ENCODE measurements around the gene ARMH4.

ARMH4 gene

GRCh38 chr14:58151133-58152013 lies 640 bp downstream of the ARMH4 start:
- peak; percentile 44 for DNase-seq
- Histone ChIP-seq H3K27ac (ENCODE audit: low read length, poor library complexity, severe bottlenecking) (peak overlapping the region; percentile 10), H4K91ac (ENCODE audit: low read length) (peak overlapping the region; percentile 70), H3K79me1 (replicated peaks; ENCODE audit: low read length, poor library complexity, severe bottlenecking) (peaks cover 16% of the 10 kb centered on the region), H3K23ac (ENCODE audit: low read length in 2 of 2) (peak overlapping the region in 1 of 2 experiments; percentile 94), H3K14ac (ENCODE audit: low read length in 2 of 2) (peak overlapping the region in 1 of 2 experiments; percentile 88), H4K8ac (ENCODE audit: low read length) (peak overlapping the region; percentile 67), H2AK5ac (ENCODE audit: low read length, severe bottlenecking) (no peak overlapping the region), H2BK12ac (ENCODE audit: low read length in 2 of 2) (peak overlapping the region in 1 of 2 experiments; percentile 25), H3K4me2 (ENCODE audit: low read length, poor library complexity, severe bottlenecking) (peak overlapping the region; percentile 81), H3K36me3 (ENCODE audit: control insufficient read depth in 1 of 2, insufficient read depth in 2 of 2, low read depth in 1 of 2, low read length in 2 of 2) (no peaks in the 10 kb centered on the region), H2BK15ac (ENCODE audit: low read depth, poor library complexity, severe bottlenecking) (peak overlapping the region; percentile 20), H3K18ac (ENCODE audit: low read depth in 1 of 2, low read length in 2 of 2) (peak overlapping the region in 1 of 2 experiments; percentile 91), H3K4ac (ENCODE audit: low read depth in 1 of 2, low read length in 2 of 2) (peak overlapping the region in 1 of 2 experiments; percentile 61), H3K4me1 (ENCODE audit: control insufficient read depth, insufficient read depth, low read depth, low read length) (peaks cover 4% of the 10 kb centered on the region), H3K27me3 (ENCODE audit: control insufficient read depth in 1 of 2, insufficient read depth in 1 of 2, low read length in 2 of 2) (peaks cover 0 to 13% of the 10 kb centered on the region in 2 experiments), H3K9me3 (ENCODE audit: control insufficient read depth, low read length) (no peaks in the 10 kb centered on the region), H2BK120ac (ENCODE audit: low read depth, low read length) (no peak overlapping the region), H3K4me3 (ENCODE audit: insufficient read depth in 1 of 2, low read depth in 1 of 2, low read length in 2 of 2) (peak overlapping the region; percentile 83 to 98), H3K9ac (ENCODE audit: low read length) (peak overlapping the region; percentile 81), H2AFZ (ENCODE audit: low read depth, low read length) (peak overlapping the region; percentile 96), H2BK5ac (ENCODE audit: low read depth, low read length, poor library complexity, severe bottlenecking) (peak overlapping the region; percentile 76)
- WGBS = 2% methylated on average over 54 of the region's 56 CpGs

DNA sequence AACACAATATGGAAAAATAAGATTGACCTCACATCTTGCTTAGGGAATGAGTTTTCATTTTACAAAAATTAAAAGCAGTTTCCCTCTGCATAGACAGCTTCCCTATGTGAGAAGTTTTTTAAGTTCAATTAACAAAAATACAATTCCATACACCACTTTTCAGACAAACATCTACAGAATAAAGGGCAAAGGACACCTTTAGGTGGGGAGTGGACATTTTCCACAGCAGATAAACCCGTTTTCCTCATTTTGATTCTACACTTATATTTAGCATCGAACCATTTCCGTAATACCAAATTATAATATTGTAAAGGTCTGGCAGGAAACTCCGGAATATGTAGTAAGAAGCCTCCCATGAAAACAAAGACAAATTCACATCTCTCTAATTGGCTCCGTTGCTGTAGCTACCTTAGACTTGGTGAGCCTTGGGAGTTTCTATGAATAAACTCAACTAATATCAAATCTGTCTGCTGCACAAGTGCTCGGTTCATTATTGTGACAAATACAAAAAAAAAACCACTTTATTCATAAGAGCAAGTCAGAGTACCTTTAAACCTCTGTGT lies 1.7 kb downstream of the ARMH4 start:
- Histone ChIP-seq H3K4me3 (ENCODE audit: insufficient read depth in 1 of 2, low read depth in 1 of 2, low read length in 2 of 2) (no peak overlapping the region), H2BK5ac (ENCODE audit: low read depth, low read length, poor library complexity, severe bottlenecking) (no peak overlapping the region)

GRCh38 chr14:58149196-58149595 lies 2.8 kb downstream of the ARMH4 start:
- H3K14ac ChIP-seq (ENCODE audit: low read length in 2 of 2) = no peak overlapping the region
- no peak overlapping the region for H3K23ac ChIP-seq (ENCODE audit: low read length in 2 of 2)
- no peak overlapping the region for H2AFZ ChIP-seq (ENCODE audit: low read depth, low read length)
- no peak overlapping the region for H2BK5ac ChIP-seq (ENCODE audit: low read depth, low read length, poor library complexity, severe bottlenecking)
- no CpG with 5 or more reads among the region's 1 CpG for WGBS
- H2BK120ac ChIP-seq (ENCODE audit: low read depth, low read length) = no peak overlapping the region
- H3K79me1 ChIP-seq (replicated peaks; ENCODE audit: low read length, poor library complexity, severe bottlenecking) = peaks cover 16% of the 10 kb centered on the region
- no peak overlapping the region for H3K27ac ChIP-seq (ENCODE audit: low read length, poor library complexity, severe bottlenecking)
- H2BK12ac ChIP-seq (ENCODE audit: low read length in 2 of 2) = no peak overlapping the region
- no peaks in the 10 kb centered on the region for H3K9me3 ChIP-seq (ENCODE audit: control insufficient read depth, low read length)
- H3K36me3 ChIP-seq (ENCODE audit: control insufficient read depth in 1 of 2, insufficient read depth in 2 of 2, low read depth in 1 of 2, low read length in 2 of 2) = no peaks in the 10 kb centered on the region
- H3K9ac ChIP-seq (ENCODE audit: low read length) = no peak overlapping the region
- DNase-seq = no peak
- H3K4ac ChIP-seq (ENCODE audit: low read depth in 1 of 2, low read length in 2 of 2) = no peak overlapping the region
- H3K18ac ChIP-seq (ENCODE audit: low read depth in 1 of 2, low read length in 2 of 2) = no peak overlapping the region
- no peak overlapping the region for H4K91ac ChIP-seq (ENCODE audit: low read length)
- peaks cover 0 to 13% of the 10 kb centered on the region in 2 experiments for H3K27me3 ChIP-seq (ENCODE audit: control insufficient read depth in 1 of 2, insufficient read depth in 1 of 2, low read length in 2 of 2)
- H3K4me3 ChIP-seq (ENCODE audit: insufficient read depth in 1 of 2, low read depth in 1 of 2, low read length in 2 of 2) = no peak overlapping the region
- no peak overlapping the region for H3K4me2 ChIP-seq (ENCODE audit: low read length, poor library complexity, severe bottlenecking)
- no peak overlapping the region for H4K8ac ChIP-seq (ENCODE audit: low read length)
- no peak overlapping the region for H2AK5ac ChIP-seq (ENCODE audit: low read length, severe bottlenecking)
- H2BK15ac ChIP-seq (ENCODE audit: low read depth, poor library complexity, severe bottlenecking) = no peak overlapping the region
- peaks cover 4% of the 10 kb centered on the region for H3K4me1 ChIP-seq (ENCODE audit: control insufficient read depth, insufficient read depth, low read depth, low read length)

More for the DNA sequence above, 1.7 kb downstream of the ARMH4 start:
- Histone ChIP-seq H2AFZ (ENCODE audit: low read depth, low read length) (no peak overlapping the region), H3K23ac (ENCODE audit: low read length in 2 of 2) (no peak overlapping the region), H3K27me3 (ENCODE audit: control insufficient read depth in 1 of 2, insufficient read depth in 1 of 2, low read length in 2 of 2) (peaks cover 0 to 13% of the 10 kb centered on the region in 2 experiments), H2AK5ac (ENCODE audit: low read length, severe bottlenecking) (no peak overlapping the region), H3K4ac (ENCODE audit: low read depth in 1 of 2, low read length in 2 of 2) (no peak overlapping the region), H2BK12ac (ENCODE audit: low read length in 2 of 2) (no peak overlapping the region), H3K4me1 (ENCODE audit: control insufficient read depth, insufficient read depth, low read depth, low read length) (peaks cover 4% of the 10 kb centered on the region), H3K27ac (ENCODE audit: low read length, poor library complexity, severe bottlenecking) (no peak overlapping the region), H3K79me1 (replicated peaks; ENCODE audit: low read length, poor library complexity, severe bottlenecking) (peaks cover 16% of the 10 kb centered on the region), H4K8ac (ENCODE audit: low read length) (no peak overlapping the region), H3K18ac (ENCODE audit: low read depth in 1 of 2, low read length in 2 of 2) (no peak overlapping the region), H4K91ac (ENCODE audit: low read length) (no peak overlapping the region), H2BK15ac (ENCODE audit: low read depth, poor library complexity, severe bottlenecking) (no peak overlapping the region), H2BK120ac (ENCODE audit: low read depth, low read length) (no peak overlapping the region), H3K9ac (ENCODE audit: low read length) (no peak overlapping the region), H3K9me3 (ENCODE audit: control insufficient read depth, low read length) (no peaks in the 10 kb centered on the region), H3K36me3 (ENCODE audit: control insufficient read depth in 1 of 2, insufficient read depth in 2 of 2, low read depth in 1 of 2, low read length in 2 of 2) (no peaks in the 10 kb centered on the region), H3K4me2 (ENCODE audit: low read length, poor library complexity, severe bottlenecking) (no peak overlapping the region), H3K14ac (ENCODE audit: low read length in 2 of 2) (no peak overlapping the region)
- no peak for DNase-seq
- 94% methylated on average over 5 of the region's 6 CpGs for WGBS

- peaks cover 16% of the 10 kb centered on the region for H3K79me1 ChIP-seq (replicated peaks; ENCODE audit: low read length, poor library complexity, severe bottlenecking)
- peaks cover 0 to under 1% of the 10 kb centered on the region in 2 experiments for H3K36me3 ChIP-seq (ENCODE audit: control insufficient read depth in 1 of 2, insufficient read depth in 2 of 2, low read depth in 1 of 2, low read length in 2 of 2)
- H3K18ac ChIP-seq (ENCODE audit: low read depth in 1 of 2, low read length in 2 of 2) = no peak overlapping the region
- H3K9ac ChIP-seq (ENCODE audit: low read length) = no peak overlapping the region
- no peak overlapping the region for H3K14ac ChIP-seq (ENCODE audit: low read length in 2 of 2)
- no peaks in the 10 kb centered on the region for H3K9me3 ChIP-seq (ENCODE audit: control insufficient read depth, low read length)
- H3K23ac ChIP-seq (ENCODE audit: low read length in 2 of 2) = no peak overlapping the region
- H4K91ac ChIP-seq (ENCODE audit: low read length) = no peak overlapping the region
- H2BK5ac ChIP-seq (ENCODE audit: low read depth, low read length, poor library complexity, severe bottlenecking) = no peak overlapping the region
- peaks cover 3% of the 10 kb centered on the region for H3K4me1 ChIP-seq (ENCODE audit: control insufficient read depth, insufficient read depth, low read depth, low read length)
- no peak overlapping the region for H3K4me2 ChIP-seq (ENCODE audit: low read length, poor library complexity, severe bottlenecking)
- no peak overlapping the region for H4K8ac ChIP-seq (ENCODE audit: low read length)
- no peak overlapping the region for H2AK5ac ChIP-seq (ENCODE audit: low read length, severe bottlenecking)
- no peak overlapping the region for H3K4me3 ChIP-seq (ENCODE audit: insufficient read depth in 1 of 2, low read depth in 1 of 2, low read length in 2 of 2)
- H3K27ac ChIP-seq (ENCODE audit: low read length, poor library complexity, severe bottlenecking) = no peak overlapping the region
- H3K27me3 ChIP-seq (ENCODE audit: control insufficient read depth in 1 of 2, insufficient read depth in 1 of 2, low read length in 2 of 2) = peaks cover 0 to 13% of the 10 kb centered on the region in 2 experiments
- no peak overlapping the region for H2BK12ac ChIP-seq (ENCODE audit: low read length in 2 of 2)
- H2BK15ac ChIP-seq (ENCODE audit: low read depth, poor library complexity, severe bottlenecking) = no peak overlapping the region
- DNase-seq = no peak
- no peak overlapping the region for H3K4ac ChIP-seq (ENCODE audit: low read depth in 1 of 2, low read length in 2 of 2)
- no peak overlapping the region for H2BK120ac ChIP-seq (ENCODE audit: low read depth, low read length)
- WGBS = 13% methylated on average over 1 of the region's 1 CpG
- no peak overlapping the region for H2AFZ ChIP-seq (ENCODE audit: low read depth, low read length)
Observed at GRCh38 chr14:58146399-58146798, 5.6 kb downstream of the ARMH4 start.
